ENCODE measurements around the gene HIPK3.
"Not testable (repeated sequence)": the region's sequence is repeated elsewhere in the genome, so short reads cannot be mapped to it uniquely, and the experiment has no call there.

Gene HIPK3

GRCh38 chr11:33257160-33257896, at the start of gene HIPK3:
Gene HIPK3 (plus strand): TSS chr11:33257381.
- peak; percentile 88 for DNase-seq (ENCODE audit: low spot score)

GRCh38 chr11:33207408-33207985, 49.7 kb upstream of the HIPK3 start:
- peak; percentile 12 for DNase-seq (ENCODE audit: low spot score)

GRCh38 chr11:33208150-33208549, 49.0 kb upstream of the HIPK3 start:
- DNase-seq (ENCODE audit: low spot score), result no peak

- DNase-seq (ENCODE audit: low spot score), result no peak
Observed at GRCh38 chr11:33211153-33211552, 46.0 kb upstream of the HIPK3 start.

- DNase-seq (ENCODE audit: low spot score), result no peak
Observed at GRCh38 chr11:33211580-33211979, 45.6 kb upstream of the HIPK3 start.

GRCh38 chr11:33214187-33214586, 43.0 kb upstream of the HIPK3 start:
- peak; percentile 15 for DNase-seq (ENCODE audit: low spot score)

GRCh38 chr11:33214767-33215166, 42.4 kb upstream of the HIPK3 start:
- no peak for DNase-seq (ENCODE audit: low spot score)

- not testable (repeated sequence) for DNase-seq (ENCODE audit: low spot score)
Observed at GRCh38 chr11:33216676-33217075, 40.5 kb upstream of the HIPK3 start.

GRCh38 chr11:33222052-33222750, 35.0 kb upstream of the HIPK3 start:
- no peak for DNase-seq (ENCODE audit: low spot score)

GRCh38 chr11:33225371-33225770, 31.8 kb upstream of the HIPK3 start:
- no peak for DNase-seq (ENCODE audit: low spot score)

GRCh38 chr11:33227578-33228261, 29.5 kb upstream of the HIPK3 start:
- peak; percentile 10 for DNase-seq (ENCODE audit: low spot score)

- DNase-seq (ENCODE audit: low spot score), result no peak
Observed at GRCh38 chr11:33234397-33235190, 22.6 kb upstream of the HIPK3 start.

- DNase-seq (ENCODE audit: low spot score), result no peak
Observed at GRCh38 chr11:33237039-33237597, 20.1 kb upstream of the HIPK3 start.

- no peak for DNase-seq (ENCODE audit: low spot score)
Observed at GRCh38 chr11:33242575-33242974, 14.6 kb upstream of the HIPK3 start.

- DNase-seq (ENCODE audit: low spot score), result not testable (repeated sequence)
Observed at GRCh38 chr11:33243654-33244053, 13.5 kb upstream of the HIPK3 start.

- peak; percentile 68 for DNase-seq (ENCODE audit: low spot score)
Observed at GRCh38 chr11:33248416-33248971, 8.7 kb upstream of the HIPK3 start.

GRCh38 chr11:33256031-33256812, 959 bp upstream of the HIPK3 start:
- no peak for DNase-seq (ENCODE audit: low spot score)

- no peak for DNase-seq (ENCODE audit: low spot score)
Observed at GRCh38 chr11:33256813-33257159, 395 bp upstream of the HIPK3 start.

- peak; percentile 88 for DNase-seq (ENCODE audit: low spot score)
Observed at GRCh38 chr11:33257897-33258630, 883 bp downstream of the HIPK3 start.

All from AG08395 (cell line).